Measurements from ENCODE around the gene IMMP2L.
"Not testable (repeated sequence)": the region's sequence is repeated elsewhere in the genome, so short reads cannot be mapped to it uniquely, and the experiment has no call there.

IMMP2L gene

DNA sequence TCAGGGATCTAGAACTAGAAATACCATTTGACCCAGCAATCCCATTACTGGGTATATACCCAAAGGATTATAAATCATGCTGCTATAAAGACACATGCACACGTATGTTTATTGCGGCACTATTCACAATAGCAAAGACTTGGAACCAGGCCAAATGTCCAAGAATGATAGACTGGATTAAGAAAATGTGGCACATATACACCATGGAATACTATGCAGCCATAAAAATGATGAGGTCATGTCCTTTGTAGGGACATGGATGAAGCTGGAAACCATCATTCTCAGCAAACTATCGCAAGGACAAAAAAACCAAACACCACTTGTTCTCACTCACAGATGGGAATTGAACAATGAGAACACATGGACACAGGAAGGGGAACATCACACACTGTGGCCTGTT lies 96.5 kb downstream of the IMMP2L start:
- DNase-seq (ENCODE audit: low read depth in 2 of 3, low spot score in 1 of 3), result not testable (repeated sequence)

DNA sequence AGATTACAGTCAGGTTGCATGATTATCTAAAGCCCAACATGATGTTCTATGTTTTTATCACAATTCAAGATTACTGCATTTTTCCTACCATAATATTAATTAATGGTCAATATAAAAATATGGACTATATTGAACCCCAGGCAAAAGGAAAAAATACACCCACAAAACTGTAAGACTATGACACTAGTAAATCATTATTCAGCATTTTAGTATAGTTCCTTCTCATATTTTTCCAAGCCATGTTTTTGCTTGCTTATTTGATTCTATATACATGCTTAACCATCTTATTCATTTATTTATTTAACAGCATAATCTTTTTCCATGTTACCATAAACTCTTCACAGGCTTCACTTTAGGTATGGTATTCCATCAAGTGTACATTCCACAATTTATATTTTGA lies 101.6 kb downstream of the IMMP2L start:
- no peak for DNase-seq (ENCODE audit: low read depth in 2 of 3, low spot score in 1 of 3)

DNA sequence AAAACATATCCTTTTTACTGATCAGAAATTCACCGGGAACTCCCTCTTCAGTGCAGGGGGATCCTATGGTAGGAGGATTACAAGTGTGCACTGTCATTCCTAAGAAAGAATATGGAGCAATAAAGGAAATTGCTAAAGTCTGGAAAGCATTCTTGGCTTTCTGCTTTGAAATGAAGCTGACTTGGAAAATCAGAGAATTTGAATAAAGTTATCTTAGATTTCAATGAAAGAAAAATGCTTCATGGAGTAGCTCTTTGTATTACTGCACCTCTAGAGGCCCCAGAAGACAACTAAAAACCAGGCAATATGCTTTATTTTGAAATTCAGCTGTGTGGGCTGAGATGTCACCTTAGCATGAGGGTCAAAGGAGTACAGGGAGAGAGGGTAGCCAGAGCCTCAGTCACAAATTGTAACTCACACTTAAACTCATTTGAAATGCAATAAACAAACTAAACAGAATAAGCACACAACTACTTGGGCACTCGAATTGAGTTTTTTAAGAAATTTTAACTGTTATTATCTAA lies 102.5 kb downstream of the IMMP2L start:
- DNase-seq (ENCODE audit: low read depth in 2 of 3, low spot score in 1 of 3), result no peak

DNA sequence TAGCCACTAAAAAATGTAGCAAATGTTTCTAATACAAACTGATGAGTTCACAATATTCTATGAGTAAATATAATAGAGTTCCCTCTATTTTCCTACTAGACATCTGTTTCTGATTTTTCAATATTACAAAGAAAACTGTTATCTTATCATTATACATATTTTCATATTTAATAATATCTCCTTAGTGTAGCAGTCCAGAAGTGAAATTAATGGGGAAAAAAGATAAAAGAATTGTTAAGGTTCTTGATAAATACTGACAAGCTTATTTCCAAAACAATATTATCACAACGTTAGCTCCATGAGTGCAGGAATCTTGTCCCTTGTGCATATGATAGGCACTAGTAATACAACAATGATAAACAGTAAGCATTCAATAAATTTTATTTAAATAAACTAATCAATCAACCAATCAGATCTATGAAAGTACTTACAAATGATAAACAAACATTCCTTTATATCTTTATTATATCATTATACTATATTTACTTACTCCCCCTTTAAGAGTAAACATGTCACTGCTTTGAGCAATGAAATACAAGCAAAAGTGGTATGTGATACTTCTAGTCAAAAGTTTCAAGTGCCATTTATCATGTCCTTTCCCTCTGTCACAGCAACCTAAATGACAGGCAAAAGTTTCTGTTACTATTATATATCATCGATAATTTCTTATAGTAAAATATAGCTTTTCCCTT lies 103.1 kb downstream of the IMMP2L start:
- no peak for DNase-seq (ENCODE audit: low read depth in 2 of 3, low spot score in 1 of 3)

DNA sequence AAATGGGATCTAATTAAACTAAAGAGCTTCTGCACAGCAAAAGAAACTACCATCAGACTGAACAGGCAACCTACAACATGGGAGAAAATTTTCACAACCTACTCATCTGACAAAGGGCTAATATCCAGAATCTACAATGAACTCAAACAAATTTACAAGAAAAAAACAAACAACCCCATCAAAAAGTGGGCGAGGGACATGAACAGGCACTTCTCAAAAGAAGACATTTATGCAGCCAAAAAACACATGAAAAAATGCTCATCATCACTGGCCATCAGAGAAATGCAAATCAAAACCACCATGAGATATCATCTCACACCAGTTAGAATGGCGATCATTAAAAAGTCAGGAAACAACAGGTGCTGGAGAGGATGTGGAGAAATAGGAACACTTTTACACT lies 111.6 kb downstream of the IMMP2L start:
- DNase-seq (ENCODE audit: low read depth in 2 of 3, low spot score in 1 of 3), result not testable (repeated sequence)

DNA sequence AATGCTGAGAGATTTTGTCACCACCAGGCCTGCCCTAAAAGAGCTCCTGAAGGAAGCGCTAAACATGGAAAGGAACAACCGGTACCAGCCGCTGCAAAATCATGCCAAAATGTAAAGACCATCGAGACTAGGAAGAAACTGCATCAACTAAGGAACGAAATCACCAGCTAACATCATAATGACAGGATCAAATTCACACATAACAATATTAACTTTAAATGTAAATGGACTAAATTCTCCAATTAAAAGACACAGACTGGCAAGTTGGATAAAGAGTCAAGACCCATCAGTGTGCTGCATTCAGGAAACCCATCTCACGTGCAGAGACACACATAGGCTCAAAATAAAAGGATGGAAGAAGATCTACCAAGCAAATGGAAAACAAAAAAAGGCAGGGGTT lies 114.8 kb downstream of the IMMP2L start:
- DNase-seq (ENCODE audit: low read depth in 2 of 3, low spot score in 1 of 3), result not testable (repeated sequence)

DNA sequence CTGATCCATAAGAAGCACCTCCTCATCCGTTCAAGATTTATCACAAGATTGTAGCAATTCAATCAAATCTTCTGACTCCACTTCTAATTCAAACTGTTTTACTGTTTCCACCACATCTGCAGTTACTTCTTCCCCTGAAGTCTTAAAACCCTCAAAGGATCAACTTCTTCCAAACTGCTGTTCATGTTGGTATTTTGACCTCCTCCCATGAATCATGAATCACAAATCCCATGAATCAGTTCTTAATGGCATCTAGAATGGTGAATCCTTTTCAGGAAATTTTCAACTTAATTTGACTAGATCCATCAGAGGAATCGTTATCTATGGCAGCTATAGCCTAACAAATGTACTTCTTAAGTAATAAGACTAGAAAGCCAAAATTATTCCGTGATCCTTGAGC lies 122.3 kb downstream of the IMMP2L start:
- no peak for DNase-seq (ENCODE audit: low read depth in 2 of 3, low spot score in 1 of 3)

DNA sequence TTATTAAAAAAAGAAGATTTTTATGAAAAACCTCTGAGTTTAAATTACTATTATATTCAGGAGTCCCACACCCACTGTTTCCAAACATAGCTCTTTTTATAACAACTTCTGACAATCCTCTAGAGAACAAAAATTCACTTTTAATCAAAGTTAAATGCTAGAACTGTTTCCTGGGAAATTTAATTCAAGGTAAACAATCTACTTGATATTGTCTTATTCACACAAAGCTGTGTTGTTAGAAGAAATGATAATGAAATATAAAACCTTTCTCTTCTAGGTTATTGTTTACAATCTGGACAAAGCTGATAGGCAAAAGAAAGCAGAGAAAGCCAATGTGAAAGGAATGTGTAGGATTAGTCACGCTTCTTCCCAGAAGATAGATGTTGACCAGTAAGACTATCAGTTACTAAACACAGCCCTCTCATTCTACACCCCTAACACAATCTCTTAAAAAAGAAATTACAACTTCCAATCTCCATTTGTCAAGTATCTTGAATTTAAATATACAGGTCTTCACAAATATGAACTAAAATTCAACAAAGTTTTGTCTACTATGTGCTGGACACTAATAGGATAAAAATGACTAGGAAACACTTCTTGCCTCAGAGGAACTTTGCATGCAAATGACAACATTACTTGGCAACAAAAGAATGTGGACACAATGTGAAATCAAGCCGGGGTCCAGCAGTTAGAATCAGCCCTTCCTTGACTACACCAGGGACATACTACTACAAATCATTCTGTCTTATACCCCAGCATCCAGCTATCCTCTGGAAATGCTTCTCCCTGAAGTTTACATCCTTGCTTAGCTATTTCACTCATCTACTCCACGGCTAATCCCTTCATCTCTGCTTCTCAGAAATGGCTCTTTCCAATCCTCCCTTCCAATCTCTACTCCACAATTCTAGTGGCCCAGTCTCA lies 123.7 kb downstream of the IMMP2L start:
- DNase-seq (ENCODE audit: low read depth in 2 of 3, low spot score in 1 of 3), result no peak

DNA sequence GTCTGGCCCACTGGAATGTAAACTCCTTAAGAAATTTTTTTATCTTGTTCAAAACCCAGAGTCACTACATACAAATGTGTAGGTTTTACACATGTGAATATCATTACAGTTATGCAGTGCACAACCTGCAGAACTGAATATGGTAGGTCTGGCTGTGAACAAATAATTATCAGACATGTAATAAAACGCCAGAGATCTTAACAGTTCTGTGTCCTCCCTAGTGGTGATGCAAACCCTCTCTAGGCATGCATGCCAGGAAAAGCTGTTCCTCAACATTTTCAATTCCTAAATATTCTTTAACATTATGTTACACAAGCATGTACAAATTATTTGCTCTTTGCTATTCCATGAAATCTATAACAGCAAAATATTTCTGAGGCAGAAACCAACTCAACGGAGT lies 124.6 kb downstream of the IMMP2L start:
- DNase-seq (ENCODE audit: low read depth in 2 of 3, low spot score in 1 of 3), result no peak

DNA sequence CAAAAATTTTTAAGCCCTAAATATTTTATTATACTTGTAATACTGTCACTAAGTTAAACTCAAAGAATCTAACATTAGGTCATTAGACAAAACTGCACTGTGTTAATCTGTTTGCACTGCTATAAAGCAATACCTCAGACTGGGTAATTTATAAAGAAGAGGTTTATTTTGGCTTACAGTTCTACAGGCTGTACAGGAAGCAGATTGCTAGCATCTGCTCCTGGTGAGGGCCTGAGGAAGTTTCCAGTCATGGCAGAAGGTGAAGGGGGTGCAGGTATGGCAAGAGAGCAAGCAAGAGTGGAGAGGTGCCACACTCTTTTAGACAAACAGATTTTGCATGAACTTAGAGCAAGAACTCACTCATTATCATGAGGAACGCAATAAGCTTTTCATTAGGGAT lies 125.7 kb downstream of the IMMP2L start:
- no peak for DNase-seq (ENCODE audit: low read depth in 2 of 3, low spot score in 1 of 3)

DNA sequence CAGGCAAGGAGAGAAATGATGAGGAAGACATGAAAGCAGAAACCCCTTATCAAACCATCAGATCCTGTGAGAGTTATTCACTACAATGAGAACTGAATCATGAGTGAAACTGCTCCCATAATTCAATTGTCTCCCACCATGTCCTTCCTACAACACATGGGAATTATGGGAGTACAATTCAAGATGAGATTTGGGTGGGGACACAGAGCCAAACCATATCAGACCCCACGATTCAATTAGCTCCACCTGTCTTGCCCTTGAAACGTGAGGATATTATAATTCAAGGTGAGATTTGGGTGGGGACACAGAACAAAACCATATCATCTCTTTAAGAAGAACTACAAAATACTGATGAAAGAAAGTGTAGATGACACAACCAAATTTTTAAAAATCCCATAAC lies 128.9 kb downstream of the IMMP2L start:
- no peak for DNase-seq (ENCODE audit: low read depth in 2 of 3, low spot score in 1 of 3)

DNA sequence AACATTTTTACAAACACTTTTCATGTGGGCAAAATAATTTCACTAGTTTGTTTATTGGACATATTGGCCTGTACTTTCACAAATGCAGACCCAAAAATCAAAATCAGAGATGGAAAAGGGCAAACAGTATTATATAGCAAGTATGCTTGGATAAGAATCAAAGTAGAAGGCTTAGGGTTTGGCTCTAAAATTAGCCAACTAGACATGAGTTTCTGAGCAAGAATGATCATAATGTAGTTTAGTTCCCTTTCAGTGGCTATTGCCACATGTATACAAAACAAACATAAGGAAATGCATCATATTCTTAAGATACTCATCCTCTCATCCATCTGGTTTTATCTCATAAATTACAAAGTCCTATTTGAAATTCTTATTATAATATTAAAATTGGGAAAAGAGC lies 132.5 kb downstream of the IMMP2L start:
- no peak for DNase-seq (ENCODE audit: low read depth in 2 of 3, low spot score in 1 of 3)

DNA sequence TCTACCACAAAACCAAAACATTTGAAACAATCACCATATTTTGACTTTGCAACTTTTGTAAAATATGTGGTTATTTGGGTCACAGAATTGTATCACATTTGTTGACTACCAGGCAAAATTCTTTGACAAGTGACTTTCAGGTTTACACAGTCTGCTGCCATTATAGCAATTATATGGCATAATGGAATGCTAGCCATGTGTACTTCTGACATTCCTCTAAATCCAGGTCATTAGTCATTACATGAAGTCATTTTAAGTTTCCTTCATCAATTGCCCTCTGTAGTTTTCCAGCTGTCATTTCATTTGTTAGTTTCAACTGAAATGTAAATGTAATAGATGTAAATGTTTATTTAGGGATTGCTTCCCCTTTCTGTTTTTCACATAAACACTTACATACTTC lies 137.5 kb downstream of the IMMP2L start:
- DNase-seq (ENCODE audit: low read depth in 2 of 3, low spot score in 1 of 3), result no peak

DNA sequence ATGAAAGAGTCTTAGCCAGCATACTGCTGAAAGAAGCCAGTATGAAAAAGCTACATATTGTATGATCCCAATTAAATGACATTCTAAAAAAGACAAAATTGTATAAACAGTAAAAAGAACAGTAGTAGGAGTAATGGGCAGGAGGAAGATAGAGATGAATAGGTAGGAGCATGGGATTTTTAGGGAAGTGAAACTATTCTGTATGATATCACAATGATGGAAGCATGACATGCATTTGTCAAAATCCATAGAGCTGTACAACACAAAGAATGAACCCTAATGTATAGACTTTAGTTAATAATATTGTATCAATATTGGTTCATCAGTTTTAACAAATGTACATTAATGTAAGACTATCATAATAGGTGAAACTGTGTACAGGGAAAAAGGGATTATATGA lies 147.9 kb downstream of the IMMP2L start:
- no peak for DNase-seq (ENCODE audit: low read depth in 2 of 3, low spot score in 1 of 3)

DNA sequence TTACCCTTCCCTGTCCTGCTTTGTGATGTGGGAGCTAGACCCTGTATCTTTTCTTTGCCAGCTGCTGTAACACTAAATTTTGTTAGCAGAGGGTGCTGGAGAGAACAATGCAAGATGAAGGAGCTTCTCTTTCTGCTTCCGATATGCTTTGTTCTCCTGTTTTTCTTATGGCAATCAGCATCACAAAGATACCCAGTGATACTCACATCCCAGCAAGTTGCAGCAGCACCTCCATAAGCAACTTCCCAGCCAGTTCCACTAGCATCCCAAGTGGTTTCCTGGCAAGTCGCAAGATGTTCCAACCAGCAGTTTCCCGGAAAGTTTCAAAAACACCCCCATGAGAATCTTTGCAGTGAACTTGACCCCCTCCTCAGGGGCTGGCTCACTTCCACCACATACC lies 148.6 kb downstream of the IMMP2L start:
- DNase-seq (ENCODE audit: low read depth in 2 of 3, low spot score in 1 of 3), result no peak

DNA sequence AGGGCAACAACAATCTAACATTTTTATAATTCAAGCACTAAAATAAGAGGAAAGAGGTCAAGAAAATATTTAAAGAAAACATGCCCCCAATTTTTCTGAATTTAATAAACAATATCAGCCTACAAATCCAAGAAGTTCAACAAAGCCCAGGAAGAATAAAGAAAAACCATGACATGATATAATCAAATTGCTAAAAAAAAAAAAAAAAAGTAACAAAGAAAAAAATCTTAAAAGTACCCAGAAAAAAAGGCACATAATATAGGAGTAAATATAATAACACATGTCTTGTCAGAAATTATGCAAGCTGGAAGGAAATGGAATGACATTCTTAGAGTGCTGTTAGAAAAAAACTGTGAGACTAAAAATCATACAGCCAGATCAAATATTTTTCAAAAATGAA lies 151.4 kb downstream of the IMMP2L start:
- DNase-seq (ENCODE audit: low read depth in 2 of 3, low spot score in 1 of 3), result no peak

DNA sequence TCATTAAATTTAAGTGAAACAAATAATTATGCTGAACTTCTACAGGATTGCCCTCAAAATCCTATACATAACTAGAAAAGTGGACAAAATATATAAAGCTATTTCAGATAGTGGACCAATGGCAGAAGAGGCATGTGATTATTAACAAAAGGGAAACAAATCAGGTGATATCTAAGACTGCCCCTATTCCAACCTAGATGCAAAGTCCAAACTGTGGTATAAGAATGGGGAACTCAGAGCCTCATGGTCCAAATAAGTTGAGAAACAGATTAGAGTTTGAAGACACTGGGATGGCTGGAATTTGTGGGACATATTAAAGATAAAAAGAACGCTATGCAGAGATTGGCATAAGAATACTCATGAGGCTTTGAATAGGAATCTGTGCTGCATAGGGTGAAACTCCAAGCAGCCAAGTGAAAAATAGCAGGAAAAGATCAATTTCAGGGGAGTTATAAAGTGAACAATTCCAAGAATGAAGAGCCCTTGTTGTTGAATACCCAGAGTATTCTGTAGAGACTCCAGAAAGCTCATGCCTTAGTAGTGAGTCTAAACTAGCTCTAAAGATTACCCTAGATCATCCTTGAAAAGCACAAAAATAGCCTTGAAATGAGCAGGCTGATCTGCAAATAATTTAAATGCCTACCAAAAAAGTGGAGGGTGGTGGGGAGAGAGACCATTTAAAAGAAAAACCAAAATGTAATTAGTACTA lies 152.4 kb downstream of the IMMP2L start:
- DNase-seq (ENCODE audit: low read depth in 2 of 3, low spot score in 1 of 3), result no peak

DNA sequence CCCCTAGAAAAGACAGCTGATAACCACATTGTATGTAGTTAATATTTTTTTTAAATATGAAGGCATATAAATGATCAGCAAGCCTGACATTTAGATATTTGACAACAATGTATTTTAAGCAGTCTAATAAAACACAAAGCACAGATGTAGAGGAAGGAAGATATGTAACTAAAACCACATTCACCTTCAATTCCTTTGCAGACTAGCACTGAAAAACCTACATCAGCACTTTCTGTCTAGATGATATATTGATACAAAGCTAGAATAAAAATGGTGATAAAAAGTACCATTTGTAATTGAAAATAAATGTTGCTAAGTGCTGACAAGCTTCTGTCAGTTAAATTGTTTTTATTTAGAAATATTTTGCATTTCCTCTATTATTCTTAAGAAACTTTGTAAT lies 153.6 kb downstream of the IMMP2L start:
- DNase-seq (ENCODE audit: low read depth in 2 of 3, low spot score in 1 of 3), result no peak

DNA sequence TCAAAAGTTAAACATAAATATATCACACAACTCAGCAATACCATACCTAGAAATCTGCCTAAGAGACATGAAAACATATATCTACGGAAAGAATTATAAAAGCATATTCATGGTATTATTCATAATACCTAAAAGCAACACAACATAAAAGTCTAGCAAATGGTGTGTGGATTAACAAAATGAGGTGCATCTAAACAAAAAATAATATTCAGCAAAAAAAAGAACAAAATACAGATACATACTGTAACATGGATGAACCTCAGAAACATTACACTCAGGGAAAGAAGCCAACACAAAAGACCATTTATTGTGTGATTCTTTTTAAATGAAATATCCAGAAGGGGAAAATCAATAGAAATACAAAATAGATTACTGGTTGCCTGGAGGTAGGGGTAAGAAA lies 155.0 kb downstream of the IMMP2L start:
- no peak for DNase-seq (ENCODE audit: low read depth in 2 of 3, low spot score in 1 of 3)

DNA sequence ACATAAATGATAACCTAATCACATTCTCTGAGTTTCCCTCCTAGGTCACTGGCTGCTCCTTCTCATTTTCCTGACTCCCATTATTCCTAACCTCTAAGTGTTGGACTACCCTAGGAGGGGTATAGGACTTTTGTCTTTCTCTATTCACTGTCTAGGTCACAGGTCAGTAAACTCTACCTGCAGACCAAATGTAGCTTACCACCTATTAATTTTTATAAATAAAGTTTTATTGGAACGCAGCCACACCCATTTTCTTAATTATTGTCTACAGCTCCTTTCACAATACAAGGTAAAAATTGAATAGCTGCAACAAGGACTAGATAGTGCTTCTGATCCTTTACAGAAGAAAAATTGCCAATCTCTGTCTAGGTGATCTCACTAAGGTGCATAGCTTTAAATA lies 156.7 kb downstream of the IMMP2L start:
- no peak for DNase-seq (ENCODE audit: low read depth in 2 of 3, low spot score in 1 of 3)

DNA sequence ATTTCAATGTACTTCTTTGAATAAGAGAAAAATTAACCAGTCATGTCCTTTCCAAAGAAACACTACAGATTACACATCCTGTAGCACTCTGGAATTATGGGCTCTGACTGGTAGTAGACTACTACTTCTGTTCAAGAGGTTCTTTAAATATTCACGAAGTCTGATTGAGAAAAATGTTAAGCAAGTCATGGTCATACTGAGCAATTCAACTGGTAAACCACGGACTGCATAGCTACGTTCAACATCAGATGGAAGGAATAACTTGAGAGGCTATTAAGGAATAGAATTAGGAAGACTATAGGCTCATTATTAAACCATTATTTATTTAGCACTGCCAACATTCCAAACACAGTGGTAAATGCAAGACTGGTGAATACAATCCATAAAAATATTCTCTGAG lies 160.8 kb downstream of the IMMP2L start:
- no peak for DNase-seq (ENCODE audit: low read depth in 2 of 3, low spot score in 1 of 3)

DNA sequence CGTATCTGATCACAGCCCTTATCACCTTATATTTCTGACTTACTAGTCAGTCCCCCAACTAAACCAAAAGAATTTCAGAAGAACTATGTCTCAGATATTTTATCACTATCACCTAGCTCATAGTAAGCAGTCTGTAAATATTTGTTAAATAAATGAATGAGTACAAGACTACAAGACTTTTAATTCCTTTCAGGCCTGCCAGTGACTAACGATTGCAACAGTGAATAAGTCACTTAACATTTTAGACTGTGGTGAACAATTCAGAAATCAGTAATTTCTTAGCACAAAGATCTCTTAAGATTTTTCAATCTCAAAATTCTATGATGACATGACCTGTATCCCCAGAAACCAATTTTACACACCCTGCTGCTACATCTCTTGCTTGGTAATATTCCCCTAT lies 162.2 kb downstream of the IMMP2L start:
- no peak for DNase-seq (ENCODE audit: low read depth in 2 of 3, low spot score in 1 of 3)
